ENCODE measurements around the gene DNM3. TPM values are rescaled to one million over a fixed set of nuclear protein-coding genes. Genes with fewer than 3 reads are reported as not detected.

The DNM3 gene
- total and polyA plus RNA-seq, 9 of the 15 experiments (the other 6 are each of a cell fraction or from before 2014, with no cell fraction given): 0.08 to 0.36 (median 0.22) TPM; not detected in 1

GRCh38 chr1:172298911-172299310 lies 457.6 kb downstream of the DNM3 start:
- no peaks in the 10 kb centered on the region for H3K9me3 ChIP-seq (replicated peaks; ENCODE audit: control insufficient read depth, insufficient read depth, low read depth, low read length)
- no peaks in the 10 kb centered on the region for H3K36me3 ChIP-seq (ENCODE audit: control insufficient read depth, insufficient read depth, low read length)
- H3K9me1 ChIP-seq (ENCODE audit: control insufficient read depth, insufficient read depth, low read length): no peaks in the 10 kb centered on the region
- CTCF ChIA-PET (ENCODE audit: low intra/inter-chr PET ratio): interaction anchor here (0.5 kb wide), 1 partner anchor 101 kb away, joined by 3 read pairs; no protein-coding TSS in a partner anchor
- H3K4me1 ChIP-seq (replicated peaks in 1 of 2; ENCODE audit: control insufficient read depth in 2 of 2, insufficient read depth in 2 of 2, low read length in 2 of 2): no peaks in the 10 kb centered on the region
- no peaks in the 10 kb centered on the region for H3K27me3 ChIP-seq (ENCODE audit: control insufficient read depth in 2 of 2, insufficient read depth in 2 of 2, low read length in 2 of 2)
- FAIRE-seq (no peak), ATAC-seq (no peak), DNase-seq (ENCODE audit: extremely low read depth in 1 of 4, low spot score in 3 of 4) (no peak)
- no peak overlapping the region for H3K4me3 ChIP-seq
- H3K9ac ChIP-seq (ENCODE audit: insufficient read depth in 1 of 2, low read depth in 2 of 2, low read length in 2 of 2): no peak overlapping the region
- H4K20me1 ChIP-seq (replicated peaks; ENCODE audit: control insufficient read depth, insufficient read depth, low read length): no peaks in the 10 kb centered on the region
- H3K27ac ChIP-seq (ENCODE audit: extremely low read depth, low read depth, low read length): no peak overlapping the region
- no peaks in the 10 kb centered on the region for H3K79me2 ChIP-seq (ENCODE audit: control insufficient read depth, insufficient read depth, low read length)
- BruUV-seq (replicated peaks): no TSS peak
- 0% methylated on average over 2 of the region's 2 CpGs for WGBS (ENCODE audit: insufficient coverage, low coverage, missing lambda C conversion rate)
- POLR2A ChIA-PET: no interaction called here
- intact Hi-C loops (cut with micrococcal nuclease): no loop called here
- in situ Hi-C loops (cut with MboI): no loop called here
- no peak overlapping the region for H3K4me2 ChIP-seq (ENCODE audit: insufficient read depth, low read length)
- no peak overlapping the region for H2AFZ ChIP-seq (ENCODE audit: low read depth, low read length)
- TF ChIP-seq CEBPZ (IDR thresholded peaks at IDR 0.05; ENCODE audit: borderline replicate concordance, low read depth, low read length) (no peak), ZNF668 (CRISPR knock-in tag; IDR thresholded peaks at IDR 0.05) (no peak), ZNF696 (CRISPR knock-in tag; conservative IDR thresholded peaks at IDR 0.05) (no peak), ZNF445 (CRISPR knock-in tag; IDR thresholded peaks at IDR 0.05; ENCODE audit: low read depth) (no peak), RB1 (IDR thresholded peaks at IDR 0.05; ENCODE audit: low read depth) (no peak), BACH1 (tag; IDR thresholded peaks at IDR 0.05) (no peak), CTCFL (IDR thresholded peaks at IDR 0.05; ENCODE audit: borderline replicate concordance, insufficient read depth, low read depth, low read length, poor library complexity, severe bottlenecking) (no peak), ATF3 (IDR thresholded peaks at IDR 0.05) (no peak), ATF3 (CRISPR knock-in tag; conservative IDR thresholded peaks at IDR 0.05) (no peak), CHD1 (IDR thresholded peaks at IDR 0.05; ENCODE audit: low read length) (no peak), ZNF324 (CRISPR knock-in tag; IDR thresholded peaks at IDR 0.05) (no peak), ZNF707 (CRISPR knock-in tag; conservative IDR thresholded peaks at IDR 0.05) (no peak), THRAP3 (IDR thresholded peaks at IDR 0.05; ENCODE audit: borderline replicate concordance) (no peak), ZBTB49 (CRISPR knock-in tag; IDR thresholded peaks at IDR 0.05; ENCODE audit: borderline replicate concordance) (no peak)
